Liver (tissue), 9 donors: ENCODE results near the gene CCDC152. TPM values are rescaled to one million over a fixed set of nuclear protein-coding genes. Genes with fewer than 3 reads are reported as not detected.

Experiments used
- DNase-seq: peaks from one replicate; pipeline ENCODE4 v3.0.0-alpha.2; 2017; ENCODE audit warnings: low spot score
- H3K27ac ChIP-seq, 2 donors: one replicate each; pipeline ENCODE4 v1.7.0; 2013; ENCODE audit warnings: inconsistent platforms in 2 of 2, low read length in 2 of 2, control low read depth in 1 of 2, low read depth in 1 of 2, mild to moderate bottlenecking in 1 of 2
- H3K27me3 ChIP-seq, 4 donors: one replicate each; pipeline versions ENCODE4 v1.6.1 to v1.7.0; 2013; ENCODE audit warnings: low read length in 3 of 4, inconsistent platforms in 1 of 4, mild to moderate bottlenecking in 1 of 4, moderate library complexity in 1 of 4; ENCODE audit not compliant: control insufficient read depth in 4 of 4, insufficient read depth in 4 of 4
- H3K36me3 ChIP-seq, 4 donors: one replicate each; pipeline versions ENCODE4 v1.6.1 to v1.7.0; 2013; ENCODE audit warnings: low read length in 3 of 4, mild to moderate bottlenecking in 3 of 4, low read depth in 1 of 4, moderate library complexity in 1 of 4; ENCODE audit not compliant: control insufficient read depth in 4 of 4, insufficient read depth in 3 of 4
- H3K4me1 ChIP-seq, 4 donors: one replicate each; pipeline versions ENCODE4 v1.6.1 to v1.7.0; 2013; ENCODE audit warnings: low read length in 3 of 4, mild to moderate bottlenecking in 3 of 4, moderate library complexity in 1 of 4; ENCODE audit not compliant: control insufficient read depth in 4 of 4, insufficient read depth in 4 of 4
- H3K4me3 ChIP-seq, 3 donors: one replicate each; pipeline versions ENCODE4 v1.6.1 to v1.7.0; 2013; ENCODE audit warnings: low read length in 3 of 3, control low read depth in 1 of 3, low read depth in 1 of 3, mild to moderate bottlenecking in 1 of 3
- H3K9ac ChIP-seq, 2 donors: one replicate each; pipeline ENCODE4 v1.7.0; 2013; ENCODE audit warnings: low read length in 2 of 2, mild to moderate bottlenecking in 2 of 2, moderate library complexity in 2 of 2, control low read depth in 1 of 2, low read depth in 1 of 2
- H3K9me3 ChIP-seq, 4 donors: one replicate each; pipeline versions ENCODE4 v1.6.1 to v1.7.0; 2013; ENCODE audit warnings: low read length in 3 of 4; ENCODE audit not compliant: control insufficient read depth in 4 of 4
- ATF3 ChIP-seq: IDR thresholded peaks from 2 replicates; pipeline ENCODE4 v1.6.1; 2016; ENCODE audit warnings: antibody characterized with exemption
- CTCF ChIP-seq: fragments of 150-350 bp; IDR thresholded peaks from 2 replicates; pipeline ENCODE4 v1.5.1; 2017; ENCODE audit warnings: improper control_type of control experiment, low read depth, low read length; ENCODE audit not compliant: missing input control
- EGR1 ChIP-seq, 2 donors: IDR thresholded peaks; 2 replicates each; pipeline ENCODE4 v1.6.1; 2016 to 2018; ENCODE audit warnings: antibody characterized with exemption in 2 of 2, low read depth in 2 of 2
- FOXA1 ChIP-seq: IDR thresholded peaks from 2 replicates; pipeline ENCODE4 v1.6.1; 2016; ENCODE audit warnings: antibody characterized with exemption
- FOXA2 ChIP-seq: IDR thresholded peaks from 2 replicates; pipeline ENCODE4 v1.6.1; 2016; ENCODE audit warnings: antibody characterized with exemption
- GABPA ChIP-seq, 2 donors: IDR thresholded peaks in 1 of 2; conservative IDR thresholded peaks in 1 of 2; 2 replicates each; pipeline ENCODE4 v1.6.1; 2016; ENCODE audit warnings: antibody characterized with exemption in 2 of 2, mild to moderate bottlenecking in 1 of 2, moderate library complexity in 1 of 2
- HNF4A ChIP-seq, 2 donors: conservative IDR thresholded peaks; 2 replicates each; pipeline ENCODE4 v1.6.1; 2016; ENCODE audit warnings: antibody characterized with exemption in 2 of 2, mild to moderate bottlenecking in 2 of 2
- HNF4G ChIP-seq: IDR thresholded peaks from 2 replicates; pipeline ENCODE4 v1.6.1; 2016; ENCODE audit warnings: antibody characterized with exemption
- JUND ChIP-seq, 2 donors: IDR thresholded peaks; 2 replicates each; pipeline ENCODE4 v1.6.1; 2016; ENCODE audit warnings: antibody characterized with exemption in 2 of 2
- MAX ChIP-seq: IDR thresholded peaks from 2 replicates; pipeline ENCODE4 v1.6.1; 2016; ENCODE audit warnings: antibody characterized with exemption
- NR2F2 ChIP-seq: IDR thresholded peaks from 2 replicates; pipeline ENCODE4 v1.6.1; 2016; ENCODE audit warnings: antibody characterized with exemption
- RAD21 ChIP-seq, 2 donors: IDR thresholded peaks; 2 replicates each; pipeline ENCODE4 v1.6.1; 2016; ENCODE audit warnings: antibody characterized with exemption in 2 of 2, mild to moderate bottlenecking in 2 of 2
- REST ChIP-seq: IDR thresholded peaks from 2 replicates; pipeline ENCODE4 v1.6.1; 2016; ENCODE audit warnings: antibody characterized with exemption, mild to moderate bottlenecking
- RXRA ChIP-seq, 2 donors: IDR thresholded peaks; 2 replicates each; pipeline ENCODE4 v1.6.1; 2017 to 2018; ENCODE audit warnings: antibody characterized with exemption in 2 of 2, mild to moderate bottlenecking in 1 of 2
- SP1 ChIP-seq: IDR thresholded peaks from 2 replicates; pipeline ENCODE4 v1.6.1; 2018; ENCODE audit warnings: antibody characterized with exemption, mild to moderate bottlenecking
- TAF1 ChIP-seq: conservative IDR thresholded peaks from 2 replicates; pipeline ENCODE4 v1.6.1; 2016; ENCODE audit warnings: antibody characterized with exemption, mild to moderate bottlenecking
- YY1 ChIP-seq: IDR thresholded peaks from 2 replicates; pipeline ENCODE4 v1.6.1; 2016; ENCODE audit warnings: antibody characterized with exemption, mild to moderate bottlenecking
- ZBTB33 ChIP-seq: IDR thresholded peaks from 2 replicates; pipeline ENCODE4 v1.6.1; 2016; ENCODE audit warnings: antibody characterized with exemption
- WGBS: extraction: QIAGEN DNeasy Blood & Tissue Kit; methylation state at CpG from one replicate; pipeline ENCODE4 v1.1.7; 2013; 5-methylcytosine and 5-hydroxymethylcytosine counted together
- polyA plus RNA-seq, 2 donors: library from polyadenylated mRNA; stranded (reverse) in 1 of 2; unstranded in 1 of 2; fragments of 200-250 nt in 1 of 2; fragments of >200 nt in 1 of 2; fragmentation: Nextera tagmentation in 1 of 2; extraction: Ambion mirVana in 1 of 2; gene quantifications; one replicate each; pipeline versions ENCODE4 v1.2.1 to v1.2.3, GENCODE V29; 2013 to 2015
- total RNA-seq, 2 donors: library from RNA; depleted of rRNA; stranded (reverse); fragments of >200 nt; gene quantifications; one replicate each; pipeline ENCODE4 v1.2.3, GENCODE V29; 2014
- donor health status: healthy.
- donor health status: healthy.
- donor health status: healthy.
- donor health status: healthy.
- donor health status: healthy.

CCDC152 gene
- total and polyA plus RNA-seq, 4 donors: 0.08 to 81.4 (median 3.3) TPM

GRCh38 chr5:42718591-42718990, 38.0 kb upstream of the CCDC152 start:
- Histone ChIP-seq H3K36me3 (peaks cover 5 to 47% (median 37%) of the 10 kb centered on the region in 4 donors), H3K4me3 (no peak overlapping the region), H3K4me1 (no peaks in the 10 kb centered on the region), H3K9me3 (no peaks in the 10 kb centered on the region), H3K27ac (no peak overlapping the region), H3K27me3 (no peaks in the 10 kb centered on the region), H3K9ac (no peak overlapping the region)
- WGBS: 85% methylated on average over 4 of the region's 4 CpGs
- TF ChIP-seq SP1: no peak
- TF ChIP-seq RXRA (IDR thresholded peaks at IDR 0.05): no peak
- TF ChIP-seq RAD21 (IDR thresholded peaks at IDR 0.05): no peak
- TF ChIP-seq GABPA (IDR thresholded peaks at IDR 0.05 in 1 of 2, conservative IDR thresholded peaks at IDR 0.05 in 1 of 2): no peak
- no peak for TF ChIP-seq HNF4A (conservative IDR thresholded peaks at IDR 0.05)
- no peak for TF ChIP-seq JUND (IDR thresholded peaks at IDR 0.05)
- TF ChIP-seq HNF4G: no peak
- no peak for TF ChIP-seq FOXA1
- TF ChIP-seq ATF3: no peak
- no peak for TF ChIP-seq FOXA2
- no peak for TF ChIP-seq CTCF
- no peak for TF ChIP-seq TAF1
- TF ChIP-seq ZBTB33: no peak
- no peak for TF ChIP-seq EGR1 (IDR thresholded peaks at IDR 0.05; ENCODE audit: low read depth in 2 of 2)
- TF ChIP-seq MAX: no peak
- no peak for TF ChIP-seq REST
- no peak for TF ChIP-seq YY1
- no peak for TF ChIP-seq NR2F2
- no peak for DNase-seq
